Lower lobe of right lung (tissue), 2 donors: Measurements from ENCODE around the gene KLF11. TPM values are rescaled to one million over a fixed set of nuclear protein-coding genes. Genes with fewer than 3 reads are reported as not detected.

ENCODE experiments used
- ATAC-seq, 2 donors: fragments of 200-7000 bp; cut with Tn5 transposase; one replicate each; pipeline ENCODE4 v1.9.1; 2020 to 2022; ENCODE audit warnings: mild to moderate bottlenecking in 2 of 2, moderate library complexity in 2 of 2
- DNase-seq: peaks from one replicate; pipeline ENCODE4 v3.0.0-alpha.2; 2020
- H3K27ac ChIP-seq: fragments of 200-600 bp; one replicate; pipeline ENCODE4 v1.8.0; 2022
- H3K27me3 ChIP-seq: fragments of 200-600 bp; one replicate; pipeline ENCODE4 v1.8.0; 2022; ENCODE audit warnings: low read depth
- H3K36me3 ChIP-seq: fragments of 200-600 bp; one replicate; pipeline ENCODE4 v1.8.0; 2022; ENCODE audit warnings: mild to moderate bottlenecking
- H3K4me1 ChIP-seq: fragments of 200-600 bp; one replicate; pipeline ENCODE4 v1.8.0; 2022
- H3K4me3 ChIP-seq: fragments of 200-600 bp; one replicate; pipeline ENCODE4 v1.8.0; 2022; ENCODE audit warnings: mild to moderate bottlenecking
- H3K9me3 ChIP-seq: fragments of 200-600 bp; one replicate; pipeline ENCODE4 v1.8.0; 2022
- CTCF ChIP-seq: fragments of 200-600 bp; IDR thresholded peaks from one replicate; pipeline ENCODE4 v1.8.0; 2022; ENCODE audit warnings: antibody characterized with exemption, mild to moderate bottlenecking
- intact Hi-C: fragments of 100-400 bp; cut with DNase I; formaldehyde crosslinking; loops from one replicate; pipeline ENCODE4 v1.11.0; 2022
- total RNA-seq: library from RNA; stranded (reverse); fragmentation: NEBNext Ultra II Directional; extraction: Animal tissue kit (Norgen Biotek cat#: 25700); gene quantifications from one replicate; pipeline ENCODE4 v1.2.1, GENCODE V29; 2021
- donor health status: DM: no; HTN: yes; CAD: no; lungs with severe emphysema.

KLF11 gene
- total RNA-seq, 1 donor from 2014 or later: 40.8 TPM

GRCh38 chr2:10002681-10003080 lies 40.7 kb upstream of the KLF11 start:
- no peak overlapping the region for H3K27ac ChIP-seq
- intact Hi-C loops: no loop called here

GRCh38 chr2:10003206-10004125 lies 39.9 kb upstream of the KLF11 start:
- DNase-seq: no peak

More at GRCh38 chr2:10002681-10003080, 40.7 kb upstream of the KLF11 start:
- no peaks in the 10 kb centered on the region for H3K9me3 ChIP-seq
- TF ChIP-seq CTCF: no peak
- no peak overlapping the region for H3K4me3 ChIP-seq
- H3K4me1 ChIP-seq: peaks cover 12% of the 10 kb centered on the region
- ATAC-seq (no peak), DNase-seq (no peak)
- H3K36me3 ChIP-seq: no peaks in the 10 kb centered on the region
- H3K27me3 ChIP-seq: no peaks in the 10 kb centered on the region

DNA sequence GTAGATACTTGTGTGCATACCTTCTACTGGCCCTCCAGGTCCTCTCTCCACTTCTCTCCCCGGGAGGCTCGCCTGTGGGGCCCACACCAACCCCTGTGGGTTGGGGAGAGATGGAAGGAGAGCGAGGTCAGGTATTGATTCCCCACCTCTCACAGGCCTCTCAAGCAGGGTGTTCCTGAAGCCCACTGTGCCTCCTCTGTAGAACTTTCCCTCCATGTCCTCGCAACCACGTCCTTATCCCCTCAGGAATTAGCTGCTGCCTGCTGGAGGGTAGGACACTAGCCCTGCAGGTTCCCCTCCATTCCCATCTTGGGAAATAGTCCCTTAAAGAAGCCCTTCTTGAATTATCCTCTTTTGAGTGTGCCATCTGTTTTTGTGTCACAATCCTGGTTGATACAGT lies 38.9 kb upstream of the KLF11 start:
- no peak overlapping the region for H3K4me3 ChIP-seq
- no peak for ATAC-seq
- intact Hi-C loops: no loop called here
- no peak overlapping the region for H3K27ac ChIP-seq
- H3K27me3 ChIP-seq: no peaks in the 10 kb centered on the region
- H3K4me1 ChIP-seq: peaks cover 19% of the 10 kb centered on the region
- no peak for DNase-seq
- H3K9me3 ChIP-seq: no peaks in the 10 kb centered on the region
- no peaks in the 10 kb centered on the region for H3K36me3 ChIP-seq
- no peak for TF ChIP-seq CTCF

More at GRCh38 chr2:10003206-10004125, 39.9 kb upstream of the KLF11 start:
- intact Hi-C loops: no loop called here
- no peaks in the 10 kb centered on the region for H3K27me3 ChIP-seq
- H3K9me3 ChIP-seq: no peaks in the 10 kb centered on the region
- no peak overlapping the region for H3K4me3 ChIP-seq
- H3K27ac ChIP-seq: no peak overlapping the region
- no peak for TF ChIP-seq CTCF
- H3K36me3 ChIP-seq: no peaks in the 10 kb centered on the region
- peaks cover 13% of the 10 kb centered on the region for H3K4me1 ChIP-seq
- ATAC-seq: no peak

- Histone ChIP-seq H3K4me1 (peaks cover 23% of the 10 kb centered on the region), H3K4me3 (no peak overlapping the region), H3K9me3 (no peaks in the 10 kb centered on the region), H3K36me3 (no peaks in the 10 kb centered on the region), H3K27ac (no peak overlapping the region), H3K27me3 (no peaks in the 10 kb centered on the region)
- ATAC-seq (no peak), DNase-seq (no peak)
- no peak for TF ChIP-seq CTCF
- intact Hi-C loops: no loop called here
These were observed 38.5 kb upstream of the KLF11 start for GRCh38 chr2:10004836-10005235.

GRCh38 chr2:10005461-10006235 lies 37.7 kb upstream of the KLF11 start:
- Histone ChIP-seq H3K27me3 (no peaks in the 10 kb centered on the region), H3K9me3 (no peaks in the 10 kb centered on the region), H3K27ac (no peak overlapping the region), H3K4me1 (peaks cover 29% of the 10 kb centered on the region), H3K4me3 (no peak overlapping the region), H3K36me3 (no peaks in the 10 kb centered on the region)
- DNase-seq (peak; percentile 24), ATAC-seq (no peak)
- TF ChIP-seq CTCF: no peak
- intact Hi-C loops: no loop called here
